IMR-90 (cell line): ENCODE results near the gene TMOD1. TPM values are rescaled to one million over a fixed set of nuclear protein-coding genes. Genes with fewer than 3 reads are reported as not detected.

Experiments used
- ATAC-seq: fragments of 200-7000 bp; cut with Tn5 transposase; 2 replicates; pipeline ENCODE4 v1.9.1; 2020; ENCODE audit warnings: low read depth, mild to moderate bottlenecking, moderate library complexity
- BruUV-seq: library from RNA; stranded (reverse); fragments of 400-500 nt; replicated peaks from 2 replicates; lab custom pipeline; 2021; lab: Mats Ljungman, UMichigan
- CTCF ChIA-PET: fragments of 300-600 bp; formaldehyde crosslinking; extraction: SDS; loops from one replicate; lab custom pipeline; 2021; ENCODE audit warnings: antibody characterized with exemption; lab: Yijun Ruan, JAX
- POLR2A ChIA-PET: fragments of 300-600 bp; sonication (Branson Sonifier 250); formaldehyde crosslinking; loops from one replicate; lab custom pipeline; 2022; ENCODE audit warnings: antibody characterized with exemption; ENCODE audit not compliant: unreplicated experiment; lab: Charles Lee
- DNase-seq: peaks from one replicate; pipeline ENCODE4 v3.0.0; 2013
- H2AFZ ChIP-seq: replicated peaks from 2 replicates; pipeline ENCODE3; 2013; ENCODE audit warnings: low read length, mild to moderate bottlenecking; ENCODE audit not compliant: poor library complexity
- H2AK5ac ChIP-seq: 2 replicates; pipeline ENCODE4 v1.6.1; 2013; ENCODE audit warnings: low read depth, low read length, inconsistent platforms
- H2AK9ac ChIP-seq: replicated peaks from 2 replicates; pipeline ENCODE3; 2013; ENCODE audit warnings: mild to moderate bottlenecking, low read depth, low read length, moderate library complexity; ENCODE audit not compliant: poor library complexity
- H2BK120ac ChIP-seq: 2 replicates; pipeline ENCODE4 v1.6.1; 2013; ENCODE audit warnings: low read depth, low read length, inconsistent platforms
- H2BK15ac ChIP-seq: 3 replicates; pipeline ENCODE4 v1.6.1; 2013; ENCODE audit warnings: low read depth, low read length, inconsistent platforms
- H2BK20ac ChIP-seq: 2 replicates; pipeline ENCODE4 v1.6.1; 2013; ENCODE audit warnings: low read depth, mild to moderate bottlenecking, inconsistent platforms, low read length, moderate library complexity
- H2BK5ac ChIP-seq: 2 replicates; pipeline ENCODE4 v1.6.1; 2013; ENCODE audit warnings: mild to moderate bottlenecking, low read depth, low read length, inconsistent platforms; ENCODE audit not compliant: poor library complexity, severe bottlenecking
- H3K14ac ChIP-seq: replicated peaks from 2 replicates; pipeline ENCODE4 v1.6.1; 2013; ENCODE audit warnings: low read depth, low read length, inconsistent platforms
- H3K18ac ChIP-seq: 2 replicates; pipeline ENCODE4 v1.6.1; 2013; ENCODE audit warnings: low read depth, low read length, control low read depth
- H3K23ac ChIP-seq: 2 replicates; pipeline ENCODE4 v1.6.1; 2013; ENCODE audit warnings: low read depth, low read length, inconsistent platforms
- H3K27ac ChIP-seq: 2 replicates; pipeline ENCODE4 v1.5.1; 2013; ENCODE audit warnings: mild to moderate bottlenecking, control low read depth, low read length; ENCODE audit not compliant: insufficient read depth
- H3K27me3 ChIP-seq: 2 replicates; pipeline ENCODE4 v1.6.1; 2013; ENCODE audit warnings: low read length; ENCODE audit not compliant: control insufficient read depth, insufficient read depth
- H3K36me3 ChIP-seq: 2 replicates; pipeline ENCODE4 v1.6.1; 2013; ENCODE audit warnings: low read length, mixed read lengths; ENCODE audit not compliant: control insufficient read depth, insufficient read depth
- H3K4ac ChIP-seq: 2 replicates; pipeline ENCODE4 v1.6.1; 2013; ENCODE audit warnings: low read depth, low read length, inconsistent platforms
- H3K4me1 ChIP-seq: 2 replicates; pipeline ENCODE4 v1.6.1; 2013; ENCODE audit warnings: low read length, mixed read lengths; ENCODE audit not compliant: control insufficient read depth, insufficient read depth
- H3K4me2 ChIP-seq: 2 replicates; pipeline ENCODE4 v1.6.1; 2013; ENCODE audit warnings: low read depth, mild to moderate bottlenecking, control low read depth, low read length, moderate library complexity
- H3K4me3 ChIP-seq: 2 replicates; pipeline ENCODE4 v1.5.1; 2013; ENCODE audit warnings: low read depth, mild to moderate bottlenecking, control low read depth, low read length, moderate library complexity; ENCODE audit not compliant: insufficient read depth
- H3K56ac ChIP-seq: 2 replicates; pipeline ENCODE4 v1.6.1; 2013; ENCODE audit warnings: low read length, inconsistent platforms; ENCODE audit not compliant: insufficient read depth; ENCODE audit errors: extremely low read depth
- H3K79me1 ChIP-seq, 2 experiments: 2 replicates each; pipeline ENCODE4 v1.6.1; 2013; ENCODE audit warnings: low read length in 2 of 2, inconsistent platforms in 1 of 2, low read depth in 1 of 2
- H3K9ac ChIP-seq: 2 replicates; pipeline ENCODE4 v1.6.1; 2013; ENCODE audit warnings: low read depth, low read length, control low read depth
- H3K9me1 ChIP-seq: 2 replicates; pipeline ENCODE4 v1.6.1; 2013; ENCODE audit warnings: low read length, inconsistent platforms; ENCODE audit not compliant: insufficient read depth
- H3K9me3 ChIP-seq: 2 replicates; pipeline ENCODE4 v1.6.1; 2013; ENCODE audit warnings: low read length; ENCODE audit not compliant: control insufficient read depth, insufficient read depth
- H4K20me1 ChIP-seq: 2 replicates; pipeline ENCODE4 v1.6.1; 2013; ENCODE audit warnings: low read length, inconsistent platforms; ENCODE audit not compliant: insufficient read depth
- H4K5ac ChIP-seq: 2 replicates; pipeline ENCODE4 v1.6.1; 2013; ENCODE audit warnings: mild to moderate bottlenecking, low read depth, low read length, control low read depth
- H4K8ac ChIP-seq, 2 experiments: 2 replicates each; pipeline ENCODE4 v1.6.1; 2013; ENCODE audit warnings: low read depth in 2 of 2, low read length in 2 of 2, control low read depth in 1 of 2, inconsistent platforms in 1 of 2
- H4K91ac ChIP-seq: 2 replicates; pipeline ENCODE4 v1.6.1; 2013; ENCODE audit warnings: low read depth, low read length, inconsistent platforms; ENCODE audit not compliant: insufficient read depth
- BHLHE40 ChIP-seq: fragments of 150-350 bp; IDR thresholded peaks from 2 replicates; pipeline ENCODE4 v1.6.1; 2016; ENCODE audit warnings: mild to moderate bottlenecking, low read depth, low read length
- CEBPB ChIP-seq: IDR thresholded peaks from 2 replicates; pipeline ENCODE4 v1.6.1; 2012; ENCODE audit warnings: low read depth, low read length, improper control_type of control experiment
- CHD1 ChIP-seq: IDR thresholded peaks from 2 replicates; pipeline ENCODE4 v1.6.1; 2012; ENCODE audit warnings: low read depth, low read length, improper control_type of control experiment
- MAFK ChIP-seq: IDR thresholded peaks from 2 replicates; pipeline ENCODE4 v1.6.1; 2012; ENCODE audit warnings: low read depth, low read length, improper control_type of control experiment
- MXI1 ChIP-seq: IDR thresholded peaks from 2 replicates; pipeline ENCODE4 v1.6.1; 2012; ENCODE audit warnings: low read depth, mild to moderate bottlenecking, low read length, moderate library complexity, borderline replicate concordance
- NFE2L2 ChIP-seq: fragments of 150-350 bp; IDR thresholded peaks from 2 replicates; pipeline ENCODE4 v1.6.1; 2016; ENCODE audit warnings: low read depth, mild to moderate bottlenecking, low read length
- POLR2A ChIP-seq: IDR thresholded peaks from 2 replicates; pipeline ENCODE4 v1.6.1; 2012; ENCODE audit warnings: mild to moderate bottlenecking, low read depth, low read length
- RAD21 ChIP-seq: IDR thresholded peaks from 2 replicates; pipeline ENCODE4 v1.6.1; 2012; ENCODE audit warnings: low read length, improper control_type of control experiment
- RCOR1 ChIP-seq: IDR thresholded peaks from 2 replicates; pipeline ENCODE4 v1.6.1; 2012; ENCODE audit warnings: mild to moderate bottlenecking, low read length, improper control_type of control experiment; ENCODE audit not compliant: insufficient replicate concordance
- SMC3 ChIP-seq: fragments of 150-350 bp; IDR thresholded peaks from 2 replicates; pipeline ENCODE4 v1.6.1; 2016; ENCODE audit warnings: low read depth, mild to moderate bottlenecking, antibody characterized with exemption, low read length, moderate library complexity
- WGBS, 2 experiments: methylation state at CpG; one replicate each; pipeline versions ENCODE4 v1.1.5 to v1.1.7; 2013; ENCODE audit warnings: missing lambda C conversion rate in 2 of 2; ENCODE audit not compliant: insufficient read length in 1 of 2; ENCODE audit errors: extremely low coverage in 2 of 2; 5-methylcytosine and 5-hydroxymethylcytosine counted together
- dilution Hi-C: fragments of 300-500 bp; cut with HindIII; formaldehyde crosslinking; loops from one replicate; pipeline ENCODE4 v1.14.3; 2018; ENCODE audit warnings: low sequenced_read_pairs; ENCODE audit not compliant: unreplicated experiment
- in situ Hi-C: fragments of 300-500 bp; cut with MboI; formaldehyde crosslinking; loops from 3 replicates; pipeline ENCODE4 v1.14.3; 2019; ENCODE audit warnings: low sequenced_read_pairs, inconsistent platforms, mixed read lengths
- intact Hi-C: fragments of 100-400 bp; cut with micrococcal nuclease; formaldehyde crosslinking; loops from 2 replicates; pipeline ENCODE4 v1.10.0; 2022
- polyA plus RNA-seq, 3 experiments: library from polyadenylated mRNA; depleted of rRNA; stranded (reverse); fragments of >200 nt; gene quantifications; 2 replicates each; pipeline ENCODE4 v1.2.3, GENCODE V29; 2012; ENCODE audit warnings: low replicate concordance in 1 of 3
- total RNA-seq: library from RNA; depleted of rRNA; stranded (reverse); fragments of >200 nt; gene quantifications from 2 replicates; pipeline ENCODE4 v1.2.3, GENCODE V29; 2012
- TF ChIP-seq, protein P1 (sequence below): fragments of 150-350 bp; IDR thresholded peaks from 2 replicates; pipeline ENCODE4 v1.6.1; 2017; ENCODE audit warnings: mild to moderate bottlenecking, antibody characterized with exemption, low read length, low read depth
- TF ChIP-seq, protein P2 (sequence below): conservative IDR thresholded peaks from 2 replicates; pipeline ENCODE4 v1.5.1; 2012; ENCODE audit warnings: mild to moderate bottlenecking, low read depth, low read length, improper control_type of control experiment
- TF ChIP-seq, protein P3 (sequence below): fragments of 150-350 bp; IDR thresholded peaks from 2 replicates; pipeline ENCODE4 v1.6.1; 2016; ENCODE audit warnings: low read depth, mild to moderate bottlenecking, low read length, moderate library complexity, borderline replicate concordance

TMOD1 gene
- total and polyA plus RNA-seq, 2 of the 4 experiments (the other 2 are of a cell fraction), result 0.18 to 0.38 TPM

DNA sequence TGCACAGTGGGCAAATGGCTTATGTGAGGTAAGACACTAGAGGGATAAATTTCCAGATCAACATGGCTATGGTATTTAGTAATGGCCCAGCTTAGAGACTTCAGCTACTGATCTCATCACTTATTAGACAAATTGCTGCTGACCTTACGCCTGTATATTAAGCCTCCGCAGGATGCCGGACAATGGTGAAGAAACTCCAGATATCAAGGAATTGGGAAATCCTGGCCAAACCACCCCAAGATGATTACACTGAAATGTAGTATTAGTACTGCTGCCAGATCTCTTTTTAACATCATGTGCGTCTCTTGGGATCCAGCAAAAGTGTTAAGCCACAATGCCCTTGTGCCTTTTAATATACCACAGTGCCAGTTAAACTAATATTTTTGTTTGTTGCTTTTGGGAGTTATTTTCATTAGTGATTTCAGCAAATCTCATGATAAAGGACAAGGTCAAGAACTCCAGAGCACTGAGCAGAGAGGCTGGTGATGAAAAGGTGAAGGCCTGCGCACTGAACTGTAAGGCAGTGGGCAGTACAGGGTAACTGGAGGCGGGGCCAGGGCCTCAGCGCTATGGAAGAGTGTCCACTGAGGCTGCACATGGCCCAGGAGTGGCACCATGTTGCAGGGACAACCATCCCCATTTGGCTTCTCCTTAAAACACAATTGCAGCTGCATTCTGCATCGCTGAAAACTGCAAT lies 99.2 kb downstream of the TMOD1 start:
- H2BK5ac ChIP-seq, result no peak overlapping the region
- no peak overlapping the region for H2AK9ac ChIP-seq
- H4K5ac ChIP-seq, result no peak overlapping the region
- intact Hi-C loops (no loop called here), dilution Hi-C loops (no loop called here), in situ Hi-C loops (no loop called here)
- no peak overlapping the region for H4K91ac ChIP-seq
- no peak overlapping the region for H2BK15ac ChIP-seq
- TF ChIP-seq, protein P1, sequence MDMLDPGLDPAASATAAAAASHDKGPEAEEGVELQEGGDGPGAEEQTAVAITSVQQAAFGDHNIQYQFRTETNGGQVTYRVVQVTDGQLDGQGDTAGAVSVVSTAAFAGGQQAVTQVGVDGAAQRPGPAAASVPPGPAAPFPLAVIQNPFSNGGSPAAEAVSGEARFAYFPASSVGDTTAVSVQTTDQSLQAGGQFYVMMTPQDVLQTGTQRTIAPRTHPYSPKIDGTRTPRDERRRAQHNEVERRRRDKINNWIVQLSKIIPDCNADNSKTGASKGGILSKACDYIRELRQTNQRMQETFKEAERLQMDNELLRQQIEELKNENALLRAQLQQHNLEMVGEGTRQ, result no peak
- no peak for TF ChIP-seq NFE2L2
- TF ChIP-seq BHLHE40, result no peak
- TF ChIP-seq, protein P2, sequence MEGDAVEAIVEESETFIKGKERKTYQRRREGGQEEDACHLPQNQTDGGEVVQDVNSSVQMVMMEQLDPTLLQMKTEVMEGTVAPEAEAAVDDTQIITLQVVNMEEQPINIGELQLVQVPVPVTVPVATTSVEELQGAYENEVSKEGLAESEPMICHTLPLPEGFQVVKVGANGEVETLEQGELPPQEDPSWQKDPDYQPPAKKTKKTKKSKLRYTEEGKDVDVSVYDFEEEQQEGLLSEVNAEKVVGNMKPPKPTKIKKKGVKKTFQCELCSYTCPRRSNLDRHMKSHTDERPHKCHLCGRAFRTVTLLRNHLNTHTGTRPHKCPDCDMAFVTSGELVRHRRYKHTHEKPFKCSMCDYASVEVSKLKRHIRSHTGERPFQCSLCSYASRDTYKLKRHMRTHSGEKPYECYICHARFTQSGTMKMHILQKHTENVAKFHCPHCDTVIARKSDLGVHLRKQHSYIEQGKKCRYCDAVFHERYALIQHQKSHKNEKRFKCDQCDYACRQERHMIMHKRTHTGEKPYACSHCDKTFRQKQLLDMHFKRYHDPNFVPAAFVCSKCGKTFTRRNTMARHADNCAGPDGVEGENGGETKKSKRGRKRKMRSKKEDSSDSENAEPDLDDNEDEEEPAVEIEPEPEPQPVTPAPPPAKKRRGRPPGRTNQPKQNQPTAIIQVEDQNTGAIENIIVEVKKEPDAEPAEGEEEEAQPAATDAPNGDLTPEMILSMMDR, result no peak
- no peak for TF ChIP-seq CEBPB
- no peak for TF ChIP-seq POLR2A
- TF ChIP-seq RCOR1, result no peak
- TF ChIP-seq, protein P3, sequence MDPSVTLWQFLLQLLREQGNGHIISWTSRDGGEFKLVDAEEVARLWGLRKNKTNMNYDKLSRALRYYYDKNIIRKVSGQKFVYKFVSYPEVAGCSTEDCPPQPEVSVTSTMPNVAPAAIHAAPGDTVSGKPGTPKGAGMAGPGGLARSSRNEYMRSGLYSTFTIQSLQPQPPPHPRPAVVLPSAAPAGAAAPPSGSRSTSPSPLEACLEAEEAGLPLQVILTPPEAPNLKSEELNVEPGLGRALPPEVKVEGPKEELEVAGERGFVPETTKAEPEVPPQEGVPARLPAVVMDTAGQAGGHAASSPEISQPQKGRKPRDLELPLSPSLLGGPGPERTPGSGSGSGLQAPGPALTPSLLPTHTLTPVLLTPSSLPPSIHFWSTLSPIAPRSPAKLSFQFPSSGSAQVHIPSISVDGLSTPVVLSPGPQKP, result no peak
- TF ChIP-seq SMC3, result no peak
- TF ChIP-seq CHD1, result no peak
- no peak for TF ChIP-seq MAFK
- TF ChIP-seq MXI1, result no peak
- no peak for TF ChIP-seq RAD21
- H3K9me1 ChIP-seq, result no peaks in the 10 kb centered on the region; the same call in 1 of the 2 replicates
- CTCF ChIA-PET, result interaction anchor here (1.0 to 6.6 kb wide), 2 partner anchors 127 to 132 kb away, joined by 3 to 119 read pairs; no protein-coding TSS in a partner anchor
- no peak overlapping the region for H3K4me2 ChIP-seq
- H3K27me3 ChIP-seq, result no peaks in the 10 kb centered on the region
- H4K20me1 ChIP-seq, result no peaks in the 10 kb centered on the region
- no peak overlapping the region for H3K14ac ChIP-seq
- no peak overlapping the region for H3K9ac ChIP-seq
- TSS peak; percentile 57 for BruUV-seq
- H3K4me1 ChIP-seq, result no peaks in the 10 kb centered on the region; the same call in 1 of the 2 replicates
- 96% methylated on average over 4 of the region's 8 CpGs; no CpG with 5 or more reads in 1 of the 2 experiments for WGBS, 2 experiments
- H3K4me3 ChIP-seq, result no peak overlapping the region
- DNase-seq, result no peak
- H3K56ac ChIP-seq, result no peak overlapping the region
- POLR2A ChIA-PET, result no interaction called here
- no peak overlapping the region for H2AK5ac ChIP-seq
- no peak overlapping the region for H3K4ac ChIP-seq
- H2AFZ ChIP-seq, result no peak overlapping the region
- H3K79me1 ChIP-seq, result no peaks in the 10 kb centered on the region
- H3K9me3 ChIP-seq, result no peaks in the 10 kb centered on the region
- peaks cover 34% of the 10 kb centered on the region for H3K36me3 ChIP-seq
- no peak overlapping the region for H3K23ac ChIP-seq
- no peak overlapping the region for H3K27ac ChIP-seq
- H4K8ac ChIP-seq, result no peak overlapping the region
- no peak overlapping the region for H2BK120ac ChIP-seq
- no peak overlapping the region for H2BK20ac ChIP-seq
- H3K18ac ChIP-seq, result no peak overlapping the region
- ATAC-seq, result no peak
